C1 segment of cervical spinal cord (tissue), 14 donors: Measurements from ENCODE around the gene TMEM116.

Source experiments
- DNase-seq, 14 donors: peaks; one replicate each; lab custom pipeline; 2025; lab: John Stamatoyannopoulos, UW

TMEM116 gene

GRCh38 chr12:111894556-111894955 lies 118.4 kb downstream of the TMEM116 start:
- no peak for DNase-seq

DNA sequence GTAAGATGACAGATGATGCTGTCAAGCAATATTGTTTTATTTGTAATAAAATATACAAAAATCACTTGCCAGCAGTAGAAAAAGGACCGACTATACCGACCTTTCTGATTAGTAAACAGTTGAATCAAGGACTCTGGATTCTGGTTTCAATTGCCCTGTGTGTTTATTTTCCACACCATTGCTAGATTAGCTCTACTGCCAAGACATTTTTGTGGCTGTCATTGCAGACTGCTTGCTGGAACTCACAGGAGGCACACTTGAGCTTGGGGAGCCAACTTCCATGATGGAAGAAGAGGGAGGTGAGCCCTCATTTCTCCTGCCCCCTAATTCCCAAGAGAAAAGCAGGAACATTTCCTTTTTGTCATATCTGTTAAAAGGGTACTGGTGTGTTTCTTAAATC lies 119.7 kb downstream of the TMEM116 start:
- DNase-seq, result no peak

DNA sequence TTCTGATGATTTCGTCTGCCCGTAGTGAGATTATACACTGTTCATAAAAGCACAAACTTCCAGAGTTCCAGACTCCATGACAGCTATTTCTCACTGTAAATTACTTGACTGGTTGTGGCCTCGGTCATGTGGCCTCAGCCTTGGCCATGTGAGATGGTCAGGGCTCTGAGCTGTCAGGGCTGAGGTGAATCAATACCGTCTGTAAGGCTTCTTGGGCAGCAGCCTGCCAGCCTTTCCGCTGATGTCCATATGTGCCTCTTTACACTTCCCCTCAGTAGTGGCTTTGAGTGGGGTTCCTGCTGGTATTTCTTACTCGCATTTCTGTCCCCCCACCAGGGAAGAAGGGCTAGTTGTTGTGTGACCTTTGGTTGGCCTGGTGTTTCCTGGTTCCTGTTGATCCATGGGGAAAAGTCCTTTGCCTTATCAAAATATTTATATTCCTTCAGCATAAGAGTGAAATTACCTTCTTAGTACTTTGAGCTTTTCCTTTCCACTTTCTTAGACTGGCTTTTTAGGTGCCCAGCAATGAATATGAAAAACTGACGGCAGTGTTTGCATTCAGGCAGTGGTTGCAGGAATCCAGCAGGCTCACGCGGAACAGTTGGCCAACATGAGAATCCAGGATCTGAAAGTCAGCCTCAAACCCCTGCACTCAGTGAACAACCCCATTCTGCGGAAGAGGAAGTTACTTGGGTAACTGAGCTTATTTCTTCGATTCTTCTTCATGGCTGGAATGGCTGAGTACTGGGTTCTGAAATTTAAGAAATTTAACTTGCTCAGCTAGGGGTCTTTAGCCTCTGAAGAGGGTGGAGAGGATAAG lies 124.8 kb downstream of the TMEM116 start:
- DNase-seq, result peak in 2 of 14 donors; percentile 0 to 7

GRCh38 chr12:111886662-111887545 lies 126.1 kb downstream of the TMEM116 start:
- DNase-seq, result no peak

- no peak for DNase-seq
These were observed 131.2 kb downstream of the TMEM116 start for GRCh38 chr12:111881716-111882115.
